Ishikawa (cell line): ENCODE data around the gene CYYR1.

Experiments
- CEBPB ChIP-seq: IDR thresholded peaks from 2 replicates; pipeline ENCODE4 v1.6.1; 2012
- CREB1 ChIP-seq: IDR thresholded peaks from 2 replicates; pipeline ENCODE4 v1.6.1; 2012; ENCODE audit warnings: low read depth
- EGR1 ChIP-seq: IDR thresholded peaks from 2 replicates; pipeline ENCODE4 v1.6.1; 2012
- EP300 ChIP-seq: IDR thresholded peaks from 2 replicates; pipeline ENCODE4 v1.6.1; 2012; ENCODE audit warnings: borderline replicate concordance
- FOXM1 ChIP-seq: IDR thresholded peaks from 2 replicates; pipeline ENCODE4 v1.6.1; 2012; ENCODE audit warnings: low read depth, borderline replicate concordance
- NFIC ChIP-seq: IDR thresholded peaks from 2 replicates; pipeline ENCODE4 v1.6.1; 2012
- RAD21 ChIP-seq: IDR thresholded peaks from 2 replicates; pipeline ENCODE4 v1.6.1; 2012; ENCODE audit warnings: low read depth
- TAF1 ChIP-seq: IDR thresholded peaks from 2 replicates; pipeline ENCODE4 v1.6.1; 2012; ENCODE audit warnings: low read depth, mild to moderate bottlenecking
- TCF12 ChIP-seq: IDR thresholded peaks from 2 replicates; pipeline ENCODE4 v1.6.1; 2012; ENCODE audit warnings: low read depth
- TEAD4 ChIP-seq: IDR thresholded peaks from 2 replicates; pipeline ENCODE4 v1.6.1; 2012
- YY1 ChIP-seq: IDR thresholded peaks from 2 replicates; pipeline ENCODE4 v1.6.1; 2012; ENCODE audit warnings: low read depth
- ZBTB7A ChIP-seq: IDR thresholded peaks from 2 replicates; pipeline ENCODE4 v1.6.1; 2012; ENCODE audit warnings: low read depth
- TF ChIP-seq, protein P1 (sequence below): IDR thresholded peaks from 2 replicates; pipeline ENCODE4 v1.6.1; 2012
- TF ChIP-seq, protein P2 (sequence below): IDR thresholded peaks from 2 replicates; pipeline ENCODE4 v1.6.1; 2012; ENCODE audit warnings: low read depth, mild to moderate bottlenecking
- TF ChIP-seq, protein P3 (sequence below): IDR thresholded peaks from 2 replicates; pipeline ENCODE4 v1.6.1; 2012

CYYR1 gene

DNA sequence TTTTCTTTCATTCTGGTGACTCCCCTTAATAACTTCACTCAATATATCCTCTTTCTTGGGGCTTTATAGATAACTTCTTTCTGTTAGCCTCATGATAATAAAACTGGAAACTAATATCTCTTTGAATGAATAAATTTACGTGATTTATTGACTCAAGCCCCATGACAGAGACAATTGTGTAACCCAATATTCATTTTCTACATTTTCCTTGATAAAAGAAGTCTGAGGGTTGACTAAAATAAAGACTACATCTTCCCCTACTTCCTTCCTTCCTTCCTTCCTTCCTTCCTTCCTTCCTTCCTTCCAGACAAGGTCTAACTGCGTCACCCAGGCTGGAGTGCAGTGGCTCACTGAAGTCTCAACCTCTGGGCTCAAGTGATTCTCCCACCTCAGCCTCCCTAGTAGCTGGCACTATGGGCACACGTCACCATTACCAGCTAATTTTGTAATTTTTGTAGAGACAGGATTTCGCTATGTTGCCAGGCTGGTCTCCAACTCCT, 85.1 kb downstream of the CYYR1 start:
- no peak for TF ChIP-seq TAF1
- TF ChIP-seq TCF12 = no peak
- TF ChIP-seq YY1 = no peak
- no peak for TF ChIP-seq ZBTB7A
- TF ChIP-seq, protein P1, sequence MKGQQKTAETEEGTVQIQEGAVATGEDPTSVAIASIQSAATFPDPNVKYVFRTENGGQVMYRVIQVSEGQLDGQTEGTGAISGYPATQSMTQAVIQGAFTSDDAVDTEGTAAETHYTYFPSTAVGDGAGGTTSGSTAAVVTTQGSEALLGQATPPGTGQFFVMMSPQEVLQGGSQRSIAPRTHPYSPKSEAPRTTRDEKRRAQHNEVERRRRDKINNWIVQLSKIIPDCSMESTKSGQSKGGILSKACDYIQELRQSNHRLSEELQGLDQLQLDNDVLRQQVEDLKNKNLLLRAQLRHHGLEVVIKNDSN = no peak
- TF ChIP-seq FOXM1 = no peak
- TF ChIP-seq, protein P2, sequence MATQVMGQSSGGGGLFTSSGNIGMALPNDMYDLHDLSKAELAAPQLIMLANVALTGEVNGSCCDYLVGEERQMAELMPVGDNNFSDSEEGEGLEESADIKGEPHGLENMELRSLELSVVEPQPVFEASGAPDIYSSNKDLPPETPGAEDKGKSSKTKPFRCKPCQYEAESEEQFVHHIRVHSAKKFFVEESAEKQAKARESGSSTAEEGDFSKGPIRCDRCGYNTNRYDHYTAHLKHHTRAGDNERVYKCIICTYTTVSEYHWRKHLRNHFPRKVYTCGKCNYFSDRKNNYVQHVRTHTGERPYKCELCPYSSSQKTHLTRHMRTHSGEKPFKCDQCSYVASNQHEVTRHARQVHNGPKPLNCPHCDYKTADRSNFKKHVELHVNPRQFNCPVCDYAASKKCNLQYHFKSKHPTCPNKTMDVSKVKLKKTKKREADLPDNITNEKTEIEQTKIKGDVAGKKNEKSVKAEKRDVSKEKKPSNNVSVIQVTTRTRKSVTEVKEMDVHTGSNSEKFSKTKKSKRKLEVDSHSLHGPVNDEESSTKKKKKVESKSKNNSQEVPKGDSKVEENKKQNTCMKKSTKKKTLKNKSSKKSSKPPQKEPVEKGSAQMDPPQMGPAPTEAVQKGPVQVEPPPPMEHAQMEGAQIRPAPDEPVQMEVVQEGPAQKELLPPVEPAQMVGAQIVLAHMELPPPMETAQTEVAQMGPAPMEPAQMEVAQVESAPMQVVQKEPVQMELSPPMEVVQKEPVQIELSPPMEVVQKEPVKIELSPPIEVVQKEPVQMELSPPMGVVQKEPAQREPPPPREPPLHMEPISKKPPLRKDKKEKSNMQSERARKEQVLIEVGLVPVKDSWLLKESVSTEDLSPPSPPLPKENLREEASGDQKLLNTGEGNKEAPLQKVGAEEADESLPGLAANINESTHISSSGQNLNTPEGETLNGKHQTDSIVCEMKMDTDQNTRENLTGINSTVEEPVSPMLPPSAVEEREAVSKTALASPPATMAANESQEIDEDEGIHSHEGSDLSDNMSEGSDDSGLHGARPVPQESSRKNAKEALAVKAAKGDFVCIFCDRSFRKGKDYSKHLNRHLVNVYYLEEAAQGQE = no peak
- TF ChIP-seq EGR1 = no peak
- TF ChIP-seq RAD21 = no peak
- no peak for TF ChIP-seq CREB1
- no peak for TF ChIP-seq TEAD4
- no peak for TF ChIP-seq CEBPB
- TF ChIP-seq, protein P3, sequence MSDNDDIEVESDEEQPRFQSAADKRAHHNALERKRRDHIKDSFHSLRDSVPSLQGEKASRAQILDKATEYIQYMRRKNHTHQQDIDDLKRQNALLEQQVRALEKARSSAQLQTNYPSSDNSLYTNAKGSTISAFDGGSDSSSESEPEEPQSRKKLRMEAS = no peak
- TF ChIP-seq NFIC = no peak
- no peak for TF ChIP-seq EP300

DNA sequence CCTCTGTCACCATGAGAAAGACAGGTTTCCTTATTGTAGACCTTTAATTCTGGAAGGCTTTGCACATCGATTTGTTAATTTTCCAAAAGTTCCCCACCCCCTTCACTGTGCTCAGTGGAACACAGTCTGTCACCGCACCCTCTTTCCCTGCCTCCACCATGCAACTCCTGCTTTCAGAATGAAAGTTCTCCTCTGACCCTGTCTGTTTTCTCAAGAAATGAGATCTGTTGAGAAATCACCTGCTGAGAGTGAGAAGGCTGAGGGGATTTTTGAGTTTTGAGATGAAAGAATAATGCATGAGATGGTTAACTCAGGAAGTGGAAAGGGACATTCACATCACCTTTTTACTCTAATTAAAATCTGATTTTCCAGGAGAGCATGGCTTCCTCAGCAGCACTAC, 99.6 kb downstream of the CYYR1 start:
- TF ChIP-seq ZBTB7A (no peak), CEBPB (no peak), FOXM1 (no peak), TCF12 (no peak)

DNA sequence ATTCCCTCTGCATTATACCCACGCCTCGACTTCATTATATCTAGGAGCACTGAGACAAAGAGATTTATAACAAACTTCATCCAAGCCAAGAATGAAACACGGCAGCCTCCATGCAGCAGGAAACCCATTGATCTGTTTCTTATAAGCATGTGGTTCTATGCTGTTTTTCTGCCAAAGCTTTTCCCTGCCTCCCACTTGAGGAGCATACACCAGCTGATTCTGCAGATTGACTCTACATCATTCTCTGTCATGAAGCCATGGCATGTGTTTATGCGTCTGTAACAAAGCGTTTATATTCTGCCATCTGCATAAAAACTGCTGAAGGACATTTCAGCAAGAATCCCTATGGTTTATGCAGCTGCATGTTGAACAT, 102.0 kb downstream of the CYYR1 start:
- no peak for TF ChIP-seq RAD21
- TF ChIP-seq YY1 = no peak
- TF ChIP-seq, protein P3 = no peak
- TF ChIP-seq EP300 = no peak
- TF ChIP-seq TCF12 = no peak
- TF ChIP-seq, protein P1 = no peak
- TF ChIP-seq CREB1 = no peak

DNA sequence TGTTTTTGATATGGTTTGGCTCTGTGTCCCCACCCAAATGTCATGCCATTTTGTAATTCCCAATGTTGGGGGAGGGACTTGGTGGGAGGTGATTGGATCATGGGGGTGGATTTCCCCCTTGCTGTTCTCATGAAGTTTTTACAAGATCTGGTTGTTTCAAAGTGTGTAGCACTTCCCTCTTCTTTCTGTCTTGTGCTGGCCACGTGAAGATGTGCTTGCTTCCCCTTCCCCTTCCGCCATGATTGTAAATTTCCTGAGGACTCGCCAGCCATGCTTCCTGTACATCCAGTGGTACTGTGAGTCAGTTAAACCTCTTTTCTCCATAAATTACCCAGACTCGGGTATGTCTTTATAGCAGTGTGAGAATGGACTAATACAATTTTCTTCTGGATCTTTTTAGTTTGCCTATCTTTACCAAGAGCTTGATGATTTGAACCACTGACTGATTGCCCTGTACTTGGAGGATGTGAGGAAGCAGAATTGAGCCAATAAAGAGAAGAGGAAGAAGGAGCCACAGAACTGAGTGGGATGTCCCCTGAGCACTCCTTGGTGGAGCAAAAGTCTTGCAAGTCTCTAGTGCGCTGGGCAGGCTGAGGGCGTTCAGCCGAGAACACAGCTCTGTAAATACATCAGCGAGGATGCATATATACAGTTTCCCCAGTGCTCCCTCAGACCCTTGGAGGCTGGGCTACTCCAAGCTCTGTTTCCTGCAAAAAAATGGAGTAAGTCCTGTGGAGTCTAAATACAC, 102.6 kb downstream of the CYYR1 start:
- TF ChIP-seq FOXM1 (no peak), TEAD4 (no peak), RAD21 (no peak), TCF12 (no peak), NFIC (no peak), EP300 (no peak), YY1 (no peak), CEBPB (no peak), ZBTB7A (no peak), CREB1 (no peak)
- TF ChIP-seq, protein P1 = no peak
- TF ChIP-seq, protein P3 = no peak
- TF ChIP-seq, protein P2 = no peak

DNA sequence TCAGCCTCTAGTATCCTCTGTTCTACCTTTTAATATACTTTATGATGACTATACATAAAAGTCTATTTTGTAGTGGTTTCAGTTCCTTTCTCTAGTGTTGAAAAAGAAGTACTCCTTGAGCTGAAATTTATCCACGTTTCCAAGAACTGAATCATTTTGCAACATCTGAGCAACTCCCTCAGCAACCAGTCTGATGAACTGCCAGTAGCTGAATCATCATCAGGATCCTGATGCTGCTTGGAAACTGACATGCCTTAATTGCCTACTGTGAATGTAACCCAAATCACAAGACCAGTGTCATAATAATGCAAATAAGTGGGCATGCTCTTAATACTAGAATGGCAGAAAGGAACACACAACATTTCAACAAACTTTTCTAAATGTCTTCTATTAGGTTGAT, 103.3 kb downstream of the CYYR1 start:
- no peak for TF ChIP-seq EGR1
- no peak for TF ChIP-seq EP300
- TF ChIP-seq CEBPB = no peak
- TF ChIP-seq, protein P2 = no peak
- TF ChIP-seq ZBTB7A = no peak
- TF ChIP-seq NFIC = no peak
- no peak for TF ChIP-seq FOXM1
